ENCODE results near the gene MTG2.

GRCh38 chr20:62163986-62164762 is 18.7 kb upstream of the MTG2 start:
- no peak for TF ChIP-seq CTCF (conservative IDR thresholded peaks at IDR 0.05; ENCODE audit: low read depth, low read length)
- TF ChIP-seq EZH2 (IDR thresholded peaks at IDR 0.05; ENCODE audit: low read length, unreplicated experiment): no peak

Measured in PC-3 (cell line).